Endothelial cell of umbilical vein (primary cell): ENCODE measurements around the gene UPF2. TPM values are rescaled to one million over a fixed set of nuclear protein-coding genes. Genes with fewer than 3 reads are reported as not detected.

ENCODE experiments used
- BruUV-seq: library from RNA; stranded (reverse); fragments of 400-500 nt; replicated peaks from 2 replicates; lab custom pipeline; 2021; lab: Mats Ljungman, UMichigan
- CTCF ChIA-PET: fragments of 300-600, 350-600 bp; sonication (Branson Sonifier 250); formaldehyde crosslinking; loops from one replicate; lab custom pipeline; 2021; ENCODE audit warnings: antibody characterized with exemption, inconsistent platforms; lab: Charles Lee
- POLR2A ChIA-PET: fragments of 300-600, 350-600 bp; sonication (Branson Sonifier 250); formaldehyde crosslinking; loops from one replicate; lab custom pipeline; 2021; ENCODE audit warnings: antibody characterized with exemption, inconsistent platforms; lab: Charles Lee
- DNase-seq: peaks from one replicate; pipeline ENCODE4 v3.0.0-alpha.2; 2011; ENCODE audit warnings: low read depth, low spot score
- FAIRE-seq: peaks from 2 replicates; lab custom pipeline; 2011; peaks lifted over from hg19 to GRCh38; lab: Jason Lieb, UNC
- H2AFZ ChIP-seq: 2 replicates; pipeline ENCODE4 v1.6.0; 2012; ENCODE audit warnings: low read depth, low read length, control low read depth, inconsistent platforms
- H3K27ac ChIP-seq: 2 replicates; pipeline ENCODE4 v1.5.1; 2011; ENCODE audit warnings: low read depth, mild to moderate bottlenecking, control low read depth, low read length, moderate library complexity; ENCODE audit not compliant: insufficient read depth
- H3K27me3 ChIP-seq, 2 experiments: 2 replicates each; pipeline versions ENCODE4 v1.6.0 to v1.6.1; 2011; ENCODE audit warnings: low read length in 2 of 2, mixed read lengths in 1 of 2; ENCODE audit not compliant: control insufficient read depth in 2 of 2, insufficient read depth in 2 of 2
- H3K36me3 ChIP-seq, 2 experiments: 2 replicates in 1 of 2; 3 replicates in 1 of 2; pipeline ENCODE4 v1.5.1; 2011; ENCODE audit warnings: low read length in 2 of 2, mild to moderate bottlenecking in 1 of 2, moderate library complexity in 1 of 2; ENCODE audit not compliant: control insufficient read depth in 2 of 2, insufficient read depth in 2 of 2; ENCODE audit errors: extremely low read depth in 1 of 2
- H3K4me1 ChIP-seq: 3 replicates; pipeline ENCODE4 v1.5.1; 2011; ENCODE audit warnings: mild to moderate bottlenecking, low read length; ENCODE audit not compliant: control insufficient read depth, insufficient read depth; ENCODE audit errors: extremely low read depth
- H3K4me2 ChIP-seq: 2 replicates; pipeline ENCODE4 v1.6.1; 2011; ENCODE audit warnings: low read length, control low read depth, mixed read lengths; ENCODE audit not compliant: insufficient read depth
- H3K4me3 ChIP-seq, 3 experiments: fragments of 200-600 bp in 1 of 3; sonication (generic), shearing (Covaris generic) in 1 of 3; replicated peaks in 1 of 3; 2 replicates each; pipeline ENCODE4 v1.5.1; 2011 to 2016; ENCODE audit warnings: control low read depth in 3 of 3, low read length in 3 of 3, mild to moderate bottlenecking in 2 of 3, inconsistent platforms in 1 of 3, low read depth in 1 of 3, moderate library complexity in 1 of 3; ENCODE audit not compliant: insufficient read depth in 1 of 3
- H3K79me2 ChIP-seq: 2 replicates; pipeline ENCODE4 v1.6.0; 2012; ENCODE audit warnings: low read length, inconsistent platforms; ENCODE audit not compliant: control insufficient read depth, insufficient read depth
- H3K9ac ChIP-seq: replicated peaks from 2 replicates; pipeline ENCODE3; 2011; ENCODE audit warnings: low read length, control low read depth; ENCODE audit not compliant: insufficient read depth; ENCODE audit errors: extremely low read depth
- H3K9me1 ChIP-seq: replicated peaks from 3 replicates; pipeline ENCODE4 v1.6.0; 2011; ENCODE audit warnings: mild to moderate bottlenecking, low read length; ENCODE audit not compliant: control insufficient read depth, insufficient read depth; ENCODE audit errors: extremely low read depth
- H3K9me3 ChIP-seq: replicated peaks from 2 replicates; pipeline ENCODE4 v1.5.1; 2012; ENCODE audit warnings: low read length, inconsistent platforms; ENCODE audit not compliant: control insufficient read depth, insufficient read depth
- H4K20me1 ChIP-seq: replicated peaks from 2 replicates; pipeline ENCODE3; 2011; ENCODE audit warnings: mild to moderate bottlenecking, low read length; ENCODE audit not compliant: control insufficient read depth, insufficient read depth; ENCODE audit errors: extremely low read depth
- CTCF ChIP-seq, 2 donors: IDR thresholded peaks; 1 replicate in 1 of 2; 2 replicates in 1 of 2; pipeline ENCODE4 v1.5.1; 2011; ENCODE audit warnings: low read length in 2 of 2, mild to moderate bottlenecking in 2 of 2, moderate library complexity in 2 of 2, control low read depth in 1 of 2, inconsistent platforms in 1 of 2, low read depth in 1 of 2; ENCODE audit not compliant: insufficient read depth in 1 of 2; ENCODE audit errors: extremely low read depth in 1 of 2
- EZH2 ChIP-seq: IDR thresholded peaks from 2 replicates; pipeline ENCODE4 v1.6.1; 2012; ENCODE audit warnings: borderline replicate concordance, low read depth, mild to moderate bottlenecking, moderate library complexity, low read length, inconsistent platforms; ENCODE audit not compliant: severe bottlenecking
- FOS ChIP-seq: IDR thresholded peaks from 2 replicates; pipeline ENCODE4 v1.6.1; 2011; ENCODE audit warnings: mild to moderate bottlenecking, low read length, moderate library complexity, borderline replicate concordance; ENCODE audit not compliant: insufficient read depth
- GATA2 ChIP-seq: IDR thresholded peaks from 2 replicates; pipeline ENCODE4 v1.7.0; 2011; ENCODE audit warnings: low read depth, mild to moderate bottlenecking, moderate library complexity, mixed read lengths, low read length; ENCODE audit not compliant: insufficient read length, insufficient read depth
- JUN ChIP-seq: IDR thresholded peaks from 2 replicates; pipeline ENCODE4 v1.6.1; 2011; ENCODE audit warnings: borderline replicate concordance, low read depth; ENCODE audit not compliant: insufficient read length, insufficient read depth
- MAX ChIP-seq: IDR thresholded peaks from 2 replicates; pipeline ENCODE4 v1.6.1; 2011; ENCODE audit not compliant: insufficient read depth, insufficient read length
- MYC ChIP-seq: IDR thresholded peaks from one replicate; pipeline ENCODE4 v1.6.1; 2011; ENCODE audit warnings: mild to moderate bottlenecking, low read depth, low read length
- POLR2A ChIP-seq: IDR thresholded peaks from 2 replicates; pipeline ENCODE4 v1.6.1; 2012; ENCODE audit warnings: low read depth, mild to moderate bottlenecking, control low read depth, low read length
- POLR2AphosphoS5 ChIP-seq: IDR thresholded peaks from 2 replicates; pipeline ENCODE4 v1.6.1; 2012; ENCODE audit warnings: low read depth, mild to moderate bottlenecking, control low read depth, low read length, moderate library complexity; ENCODE audit not compliant: insufficient read depth
- dilution Hi-C: fragments of 300-500 bp; cut with MboI; formaldehyde crosslinking; loops from one replicate; pipeline ENCODE4 v1.15.0; 2019; ENCODE audit warnings: low sequenced_read_pairs; ENCODE audit not compliant: extremely low pct_ligation_motif_present
- intact Hi-C: fragments of 100-400 bp; cut with micrococcal nuclease; formaldehyde crosslinking; loops from one replicate; pipeline ENCODE4 v1.10.0; 2022
- polyA plus RNA-seq, 4 experiments: library from polyadenylated mRNA; depleted of rRNA in 3 of 4; stranded (reverse) in 3 of 4; unstranded in 1 of 4; fragments of >200 nt; gene quantifications; 2 replicates each; pipeline versions ENCODE4 v1.2.1 to v1.2.3, GENCODE V29; 2011 to 2012; ENCODE audit warnings: missing spikeins in 1 of 4
- total RNA-seq: library from RNA; stranded (reverse); gene quantifications from 2 replicates; pipeline ENCODE4 v1.2.3, GENCODE V29; 2021

Gene UPF2
- total and polyA plus RNA-seq, 2 donors (not counting 3 experiments of a cell fraction or from before 2014, with no cell fraction given): 4.8 to 27.7 TPM

- ChIA-PET POLR2A (no interaction called here), CTCF (no interaction called here)
- Histone ChIP-seq H3K36me3 (no peaks in the 10 kb centered on the region), H3K9me3 (no peaks in the 10 kb centered on the region), H4K20me1 (no peaks in the 10 kb centered on the region), H3K79me2 (no peaks in the 10 kb centered on the region), H3K4me1 (no peaks in the 10 kb centered on the region), H2AFZ (no peak overlapping the region), H3K27ac (no peak overlapping the region), H3K9me1 (no peaks in the 10 kb centered on the region), H3K27me3 (peaks cover 3% of the 10 kb centered on the region in 2 experiments), H3K4me3 (no peak overlapping the region), H3K9ac (no peak overlapping the region), H3K4me2 (no peak overlapping the region)
- FAIRE-seq (no peak), DNase-seq (no peak)
- intact Hi-C loops (no loop called here), dilution Hi-C loops (no loop called here)
- BruUV-seq: no TSS peak
- TF ChIP-seq GATA2: no peak
- no peak for TF ChIP-seq POLR2AphosphoS5
- no peak for TF ChIP-seq MAX
- no peak for TF ChIP-seq JUN
- no peak for TF ChIP-seq MYC
- no peak for TF ChIP-seq POLR2A
- no peak for TF ChIP-seq EZH2
- TF ChIP-seq CTCF (IDR thresholded peaks at IDR 0.05; ENCODE audit: extremely low read depth in 1 of 2, insufficient read depth in 1 of 2, low read depth in 1 of 2, low read length in 2 of 2): no peak
- no peak for TF ChIP-seq FOS
These were observed 140.7 kb downstream of the UPF2 start for GRCh38 chr10:11901833-11902475.
